ENCODE measurements around the gene SLK. TPM values are rescaled to one million over a fixed set of nuclear protein-coding genes. Genes with fewer than 3 reads are reported as not detected.

SLK gene
- total RNA-seq, 1 donor from 2014 or later = 42.7 TPM

GRCh38 chr10:103922659-103923058, 44.3 kb upstream of the SLK start:
- DNase-seq (ENCODE audit: low spot score) = no peak
- Histone ChIP-seq H3K27ac (no peak overlapping the region), H3K27me3 (no peaks in the 10 kb centered on the region), H3K4me1 (peaks cover 11% of the 10 kb centered on the region), H3F3A (ENCODE audit: low read depth) (peaks cover 11% of the 10 kb centered on the region), H4K20me1 (ENCODE audit: low read depth) (no peaks in the 10 kb centered on the region), H3K4me3 (no peak overlapping the region), H3K4me2 (no peak overlapping the region), H3K36me3 (no peaks in the 10 kb centered on the region), H2AFZ (replicated peaks) (no peak overlapping the region), H3K9me3 (ENCODE audit: low read depth) (no peaks in the 10 kb centered on the region), H3K9ac (no peak overlapping the region), H3K79me2 (ENCODE audit: low read depth) (no peaks in the 10 kb centered on the region)
- Mint-ChIP-seq H3K36me3 (no peaks in the 10 kb centered on the region), H3K27me3 (ENCODE audit: insufficient read depth, low read depth) (peaks cover 3% of the 10 kb centered on the region), H3K4me3 (no peak overlapping the region), H3K27ac (no peak overlapping the region), H3K4me1 (peaks cover 8% of the 10 kb centered on the region), H3K9me3 (no peaks in the 10 kb centered on the region)
- TF ChIP-seq EZH2phosphoT487 (IDR thresholded peaks at IDR 0.05) = no peak
- TF ChIP-seq EZH2 (IDR thresholded peaks at IDR 0.05) = no peak
- no peak for TF ChIP-seq CTCF (IDR thresholded peaks at IDR 0.05)

GRCh38 chr10:103923502-103923901, 43.4 kb upstream of the SLK start:
- no peaks in the 10 kb centered on the region for H3K9me3 ChIP-seq (ENCODE audit: low read depth)
- H3K79me2 ChIP-seq (ENCODE audit: low read depth) = no peaks in the 10 kb centered on the region
- no peak overlapping the region for H3K4me3 Mint-ChIP-seq
- H3K4me1 ChIP-seq = peaks cover 11% of the 10 kb centered on the region
- no peak overlapping the region for H3K27ac Mint-ChIP-seq
- H3K9me3 Mint-ChIP-seq = no peaks in the 10 kb centered on the region
- H2AFZ ChIP-seq (replicated peaks) = no peak overlapping the region
- H3K4me1 Mint-ChIP-seq = peaks cover 7% of the 10 kb centered on the region
- H3K27ac ChIP-seq = no peak overlapping the region
- H3K27me3 ChIP-seq = no peaks in the 10 kb centered on the region
- no peak overlapping the region for H3K4me3 ChIP-seq
- no peaks in the 10 kb centered on the region for H3K36me3 ChIP-seq
- peaks cover 5% of the 10 kb centered on the region for H3K27me3 Mint-ChIP-seq (ENCODE audit: insufficient read depth, low read depth)
- no peak for DNase-seq (ENCODE audit: low spot score)
- H3K4me2 ChIP-seq = no peak overlapping the region
- H3F3A ChIP-seq (ENCODE audit: low read depth) = peaks cover 7% of the 10 kb centered on the region
- no peaks in the 10 kb centered on the region for H3K36me3 Mint-ChIP-seq
- no peaks in the 10 kb centered on the region for H4K20me1 ChIP-seq (ENCODE audit: low read depth)
- H3K9ac ChIP-seq = no peak overlapping the region
- TF ChIP-seq CTCF (IDR thresholded peaks at IDR 0.05) (no peak), EZH2phosphoT487 (IDR thresholded peaks at IDR 0.05) (no peak), EZH2 (IDR thresholded peaks at IDR 0.05) (no peak)

GRCh38 chr10:103925591-103925990, 41.3 kb upstream of the SLK start:
- H3K27me3 ChIP-seq = no peaks in the 10 kb centered on the region
- peaks cover 4% of the 10 kb centered on the region for H3K4me1 Mint-ChIP-seq
- H3K9ac ChIP-seq = no peak overlapping the region
- H3K4me3 Mint-ChIP-seq = no peak overlapping the region
- TF ChIP-seq EZH2 (IDR thresholded peaks at IDR 0.05) (no peak), CTCF (IDR thresholded peaks at IDR 0.05) (no peak), EZH2phosphoT487 (IDR thresholded peaks at IDR 0.05) (no peak)
- H3K4me1 ChIP-seq = peaks cover 13% of the 10 kb centered on the region
- no peaks in the 10 kb centered on the region for H3K9me3 Mint-ChIP-seq
- DNase-seq (ENCODE audit: low spot score) = no peak
- no peak overlapping the region for H3K27ac ChIP-seq
- no peaks in the 10 kb centered on the region for H3K36me3 Mint-ChIP-seq
- no peak overlapping the region for H3K4me3 ChIP-seq
- no peaks in the 10 kb centered on the region for H3K79me2 ChIP-seq (ENCODE audit: low read depth)
- H3K27me3 Mint-ChIP-seq (ENCODE audit: insufficient read depth, low read depth) = peaks cover 2% of the 10 kb centered on the region
- H4K20me1 ChIP-seq (ENCODE audit: low read depth) = no peaks in the 10 kb centered on the region
- H3K27ac Mint-ChIP-seq = no peak overlapping the region
- H3K4me2 ChIP-seq = no peak overlapping the region
- H3F3A ChIP-seq (ENCODE audit: low read depth) = no peaks in the 10 kb centered on the region
- H2AFZ ChIP-seq (replicated peaks) = no peak overlapping the region
- H3K9me3 ChIP-seq (ENCODE audit: low read depth) = no peaks in the 10 kb centered on the region
- no peaks in the 10 kb centered on the region for H3K36me3 ChIP-seq

Data from neural progenitor cell (in vitro differentiated cells).